ENCODE results near the gene NPLOC4.

NPLOC4 gene

GRCh38 chr17:81520021-81520901 is 116.7 kb downstream of the NPLOC4 start:
- DNase-seq (ENCODE audit: low read depth in 1 of 2, low spot score in 1 of 2) = no peak

- peak in 1 of 2 donors; percentile 65 for DNase-seq (ENCODE audit: low read depth in 1 of 2, low spot score in 1 of 2)
Observed at GRCh38 chr17:81519284-81520020, 117.5 kb downstream of the NPLOC4 start.

- DNase-seq (ENCODE audit: low read depth in 1 of 2, low spot score in 1 of 2) = no peak
Observed at GRCh38 chr17:81518785-81519283, 118.1 kb downstream of the NPLOC4 start.

- DNase-seq (ENCODE audit: low read depth in 1 of 2, low spot score in 1 of 2) = no peak
Observed at GRCh38 chr17:81518113-81518784, 118.7 kb downstream of the NPLOC4 start.

- no peak for DNase-seq (ENCODE audit: low read depth in 1 of 2, low spot score in 1 of 2)
Observed at GRCh38 chr17:81517339-81518112, 119.4 kb downstream of the NPLOC4 start.

GRCh38 chr17:81517009-81517338 is 119.9 kb downstream of the NPLOC4 start:
- DNase-seq (ENCODE audit: low read depth in 1 of 2, low spot score in 1 of 2) = no peak

- no peak for DNase-seq (ENCODE audit: low read depth in 1 of 2, low spot score in 1 of 2)
Observed at GRCh38 chr17:81516439-81516838, 120.5 kb downstream of the NPLOC4 start.

- no peak for DNase-seq (ENCODE audit: low read depth in 1 of 2, low spot score in 1 of 2)
Observed at GRCh38 chr17:81515530-81516041, 121.3 kb downstream of the NPLOC4 start.

- DNase-seq (ENCODE audit: low read depth in 1 of 2, low spot score in 1 of 2) = peak in 1 of 2 donors; percentile 64
Observed at GRCh38 chr17:81514739-81515529, 122.0 kb downstream of the NPLOC4 start.

- DNase-seq (ENCODE audit: low read depth in 1 of 2, low spot score in 1 of 2) = no peak
Observed at GRCh38 chr17:81514489-81514738, 122.5 kb downstream of the NPLOC4 start.

- no peak for DNase-seq (ENCODE audit: low read depth in 1 of 2, low spot score in 1 of 2)
Observed at GRCh38 chr17:81513753-81514488, 123.0 kb downstream of the NPLOC4 start.

- DNase-seq (ENCODE audit: low read depth in 1 of 2, low spot score in 1 of 2) = no peak
Observed at GRCh38 chr17:81513372-81513752, 123.5 kb downstream of the NPLOC4 start.

- peak; percentile 84 to 90 for DNase-seq (ENCODE audit: low read depth in 1 of 2, low spot score in 1 of 2)
Observed at GRCh38 chr17:81512562-81513371, 124.1 kb downstream of the NPLOC4 start, which contains the start of gene ACTG1. Gene ACTG1 (minus strand): TSS chr17:81512799. CDS start chr17:81512354, 445 bp downstream.

GRCh38 chr17:81511804-81512561 is 124.9 kb downstream of the NPLOC4 start:
- DNase-seq (ENCODE audit: low read depth in 1 of 2, low spot score in 1 of 2) = no peak

GRCh38 chr17:81511554-81511803 is 125.4 kb downstream of the NPLOC4 start:
- DNase-seq (ENCODE audit: low read depth in 1 of 2, low spot score in 1 of 2) = no peak

GRCh38 chr17:81510785-81511553 is 125.9 kb downstream of the NPLOC4 start:
- DNase-seq (ENCODE audit: low read depth in 1 of 2, low spot score in 1 of 2) = no peak
